Esophagus muscularis mucosa (tissue), 4 donors: Measurements from ENCODE around the gene CD2AP. TPM values are rescaled to one million over a fixed set of nuclear protein-coding genes. Genes with fewer than 3 reads are reported as not detected.
"Not testable (repeated sequence)": the region's sequence is repeated elsewhere in the genome, so short reads cannot be mapped to it uniquely, and the experiment has no call there.

Experiments used
- DNase-seq: peaks from one replicate; pipeline ENCODE4 v3.0.0-alpha.2; 2017; ENCODE audit errors: extremely low spot score
- H3K27ac ChIP-seq, 4 donors: fragments of 200-600 bp; sonication (generic); replicated peaks in 1 of 4; 1 replicate in 3 of 4; 2 replicates in 1 of 4; pipeline ENCODE4 v1.5.1; 2016 to 2019; ENCODE audit warnings: mild to moderate bottlenecking in 1 of 4
- H3K27me3 ChIP-seq, 4 donors: fragments of 200-600 bp; sonication (generic); one replicate each; pipeline versions ENCODE4 v1.5.1 to v1.6.0; 2016 to 2019
- H3K36me3 ChIP-seq, 4 donors: fragments of 200-600 bp; sonication (generic); one replicate each; pipeline ENCODE4 v1.5.1; 2016 to 2019
- H3K4me1 ChIP-seq, 4 donors: fragments of 200-600 bp; sonication (generic); one replicate each; pipeline ENCODE4 v1.5.1; 2016 to 2019
- H3K4me3 ChIP-seq, 4 donors: fragments of 200-600 bp; sonication (generic); 1 replicate in 2 of 4; 2 replicates in 2 of 4; pipeline ENCODE4 v1.5.1; 2016 to 2019; ENCODE audit warnings: mild to moderate bottlenecking in 4 of 4, moderate library complexity in 1 of 4
- H3K9me3 ChIP-seq, 4 donors: fragments of 200-600 bp; sonication (generic); 1 replicate in 3 of 4; 2 replicates in 1 of 4; pipeline ENCODE4 v1.5.1; 2016 to 2019
- EP300 ChIP-seq: sonication (generic); formaldehyde crosslinking; IDR thresholded peaks from one replicate; pipeline ENCODE4 v1.6.1; 2017; ENCODE audit warnings: antibody characterized with exemption
- POLR2A ChIP-seq: fragments of 450-650 bp; IDR thresholded peaks from one replicate; pipeline ENCODE4 v1.6.1; 2017; ENCODE audit warnings: antibody characterized with exemption, moderate library complexity, mild to moderate bottlenecking, low read depth
- POLR2AphosphoS5 ChIP-seq, 2 donors: sonication (generic); formaldehyde crosslinking; IDR thresholded peaks; one replicate each; pipeline ENCODE4 v1.6.1; 2017; ENCODE audit warnings: antibody characterized with exemption in 2 of 2
- whole genome bisulfite sequencing: methylation state at CpG from one replicate; pipeline ENCODE4 v1.1.5; 2018; 5-methylcytosine and 5-hydroxymethylcytosine counted together
- intact Hi-C: fragments of 100-400 bp; cut with DNase I; formaldehyde crosslinking; loops from one replicate; pipeline ENCODE4 v1.15.1; 2023
- total RNA-seq, 4 donors: library from RNA; depleted of rRNA; stranded (reverse); fragments of >200 nt; gene quantifications; one replicate each; pipeline versions ENCODE4 v1.1.0 to v1.2.1, GENCODE V29; 2016
- TF ChIP-seq, protein P1 (sequence below), 3 experiments: fragments of 200-600 bp in 2 of 3; fragments of 450-650 bp in 1 of 3; sonication (generic) in 2 of 3; IDR thresholded peaks; one replicate each; pipeline ENCODE4 v1.5.1; 2017 to 2019; ENCODE audit warnings: antibody characterized with exemption in 3 of 3, mild to moderate bottlenecking in 2 of 3, moderate library complexity in 1 of 3

Gene CD2AP
- total RNA-seq, 4 donors from 2014 or later = 17.2 to 20.7 (median 20.0) TPM

- Histone ChIP-seq H3K9me3 (no peaks in the 10 kb centered on the region), H3K27me3 (no peaks in the 10 kb centered on the region), H3K4me3 (no peak overlapping the region), H3K27ac (no peak overlapping the region), H3K36me3 (no peaks in the 10 kb centered on the region), H3K4me1 (peaks cover 11 to 24% (median 17%) of the 10 kb centered on the region in 4 donors)
- intact Hi-C loops = loop anchor here (5.0 kb wide), 1 partner anchor 149 kb away; the partner anchor contains the start of gene OPN5
- DNase-seq = no peak
- TF ChIP-seq, protein P1, sequence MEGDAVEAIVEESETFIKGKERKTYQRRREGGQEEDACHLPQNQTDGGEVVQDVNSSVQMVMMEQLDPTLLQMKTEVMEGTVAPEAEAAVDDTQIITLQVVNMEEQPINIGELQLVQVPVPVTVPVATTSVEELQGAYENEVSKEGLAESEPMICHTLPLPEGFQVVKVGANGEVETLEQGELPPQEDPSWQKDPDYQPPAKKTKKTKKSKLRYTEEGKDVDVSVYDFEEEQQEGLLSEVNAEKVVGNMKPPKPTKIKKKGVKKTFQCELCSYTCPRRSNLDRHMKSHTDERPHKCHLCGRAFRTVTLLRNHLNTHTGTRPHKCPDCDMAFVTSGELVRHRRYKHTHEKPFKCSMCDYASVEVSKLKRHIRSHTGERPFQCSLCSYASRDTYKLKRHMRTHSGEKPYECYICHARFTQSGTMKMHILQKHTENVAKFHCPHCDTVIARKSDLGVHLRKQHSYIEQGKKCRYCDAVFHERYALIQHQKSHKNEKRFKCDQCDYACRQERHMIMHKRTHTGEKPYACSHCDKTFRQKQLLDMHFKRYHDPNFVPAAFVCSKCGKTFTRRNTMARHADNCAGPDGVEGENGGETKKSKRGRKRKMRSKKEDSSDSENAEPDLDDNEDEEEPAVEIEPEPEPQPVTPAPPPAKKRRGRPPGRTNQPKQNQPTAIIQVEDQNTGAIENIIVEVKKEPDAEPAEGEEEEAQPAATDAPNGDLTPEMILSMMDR (IDR thresholded peaks at IDR 0.05) = no peak
- TF ChIP-seq POLR2AphosphoS5 (IDR thresholded peaks at IDR 0.05) (no peak), EP300 (no peak), POLR2A (no peak)
- WGBS = 76% methylated on average over 3 of the region's 3 CpGs
Observed at GRCh38 chr6:47633141-47633540, 155.6 kb downstream of the CD2AP start.

- 82% methylated on average over 5 of the region's 5 CpGs for WGBS
- Histone ChIP-seq H3K9me3 (no peaks in the 10 kb centered on the region), H3K27me3 (no peaks in the 10 kb centered on the region), H3K4me3 (no peak overlapping the region), H3K36me3 (no peaks in the 10 kb centered on the region), H3K27ac (no peak overlapping the region), H3K4me1 (peaks cover 11 to 24% (median 17%) of the 10 kb centered on the region in 4 donors)
- intact Hi-C loops = loop anchor here (5.0 kb wide), 1 partner anchor 148 kb away; the partner anchor contains the start of gene OPN5
- no peak for DNase-seq
- TF ChIP-seq, protein P1 (IDR thresholded peaks at IDR 0.05) = no peak
- TF ChIP-seq EP300 (no peak), POLR2AphosphoS5 (IDR thresholded peaks at IDR 0.05) (no peak), POLR2A (no peak)
Observed at GRCh38 chr6:47634210-47635047, 156.8 kb downstream of the CD2AP start.

DNA sequence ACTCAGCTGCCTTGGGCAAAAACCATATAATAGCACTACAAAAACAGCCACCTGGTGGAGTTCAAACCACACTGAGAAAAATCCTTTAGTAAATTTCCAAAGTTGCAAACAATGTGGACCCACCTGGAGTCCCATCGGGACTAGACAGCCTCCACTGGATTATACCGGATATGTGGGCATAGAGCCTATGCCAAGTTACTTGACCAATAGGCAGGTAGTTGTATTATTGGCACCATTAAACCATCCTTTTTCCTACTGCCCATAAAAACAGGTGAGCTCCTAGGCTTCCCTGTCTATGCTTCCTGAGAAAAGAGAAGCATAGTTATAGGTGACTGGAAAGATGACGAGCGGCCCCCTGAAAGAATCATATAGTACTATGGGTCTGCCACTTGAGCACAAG, 169.1 kb downstream of the CD2AP start:
- 66% methylated on average over 4 of the region's 4 CpGs for WGBS
- Histone ChIP-seq H3K27ac (no peak overlapping the region), H3K4me3 (no peak overlapping the region), H3K36me3 (no peaks in the 10 kb centered on the region), H3K4me1 (peaks cover 0 to 11% (median 4%) of the 10 kb centered on the region in 4 donors), H3K9me3 (no peaks in the 10 kb centered on the region), H3K27me3 (no peaks in the 10 kb centered on the region)
- intact Hi-C loops = no loop called here
- DNase-seq = no peak
- TF ChIP-seq, protein P1 (IDR thresholded peaks at IDR 0.05) = no peak

- WGBS = 95% methylated on average over 1 of the region's 1 CpG
- intact Hi-C loops = no loop called here
- no peaks in the 10 kb centered on the region for H3K27me3 ChIP-seq
- no peak for DNase-seq
- no peak overlapping the region for H3K27ac ChIP-seq
- H3K9me3 ChIP-seq = no peaks in the 10 kb centered on the region
- H3K4me3 ChIP-seq = no peak overlapping the region
- peaks cover 0 to 11% (median 4%) of the 10 kb centered on the region in 4 donors for H3K4me1 ChIP-seq
- TF ChIP-seq EP300 (no peak), POLR2AphosphoS5 (IDR thresholded peaks at IDR 0.05) (no peak)
- TF ChIP-seq, protein P1 (IDR thresholded peaks at IDR 0.05) = no peak
- H3K36me3 ChIP-seq = no peaks in the 10 kb centered on the region
Observed at GRCh38 chr6:47647188-47647587, 169.6 kb downstream of the CD2AP start.

GRCh38 chr6:47647626-47648025, 170.0 kb downstream of the CD2AP start:
- DNase-seq, intact Hi-C loops, H3K4me3 ChIP-seq, H3K9me3 ChIP-seq, H3K36me3 ChIP-seq, H3K27me3 ChIP-seq, H3K27ac ChIP-seq: not testable (repeated sequence)
- H3K4me1 ChIP-seq = peaks cover 0 to 11% (median 4%) of the 10 kb centered on the region in 4 donors
- WGBS = 86% methylated on average over 4 of the region's 4 CpGs
